RWPE2 (cell line): Measurements from ENCODE around the gene HYAL2.

Experiments used
- ATAC-seq: fragments of 200-7000 bp; cut with Tn5 transposase; 3 replicates; pipeline ENCODE4 v1.9.1; 2021; ENCODE audit warnings: low read depth
- DNase-seq: peaks from one replicate; pipeline ENCODE4 v3.0.0-alpha.2; 2020; ENCODE audit warnings: low spot score
- H3K27ac ChIP-seq: fragments of 450-650 bp; 2 replicates; pipeline ENCODE4 v1.5.1; 2017; ENCODE audit warnings: mild to moderate bottlenecking; ENCODE audit not compliant: poor library complexity, severe bottlenecking
- H3K27me3 ChIP-seq: fragments of 250-450 bp; sonication (Bioruptor Pico); 2 replicates; pipeline ENCODE4 v1.5.1; 2021; ENCODE audit warnings: mild to moderate bottlenecking, moderate library complexity; ENCODE audit not compliant: insufficient read depth, poor library complexity, severe bottlenecking
- H3K36me3 ChIP-seq: fragments of 250-450 bp; sonication (Bioruptor Pico); 2 replicates; pipeline ENCODE4 v1.5.1; 2020; ENCODE audit warnings: low read depth, mild to moderate bottlenecking, moderate library complexity
- H3K4me1 ChIP-seq: fragments of 250-450 bp; sonication (Bioruptor Pico); 2 replicates; pipeline ENCODE4 v1.5.1; 2021; ENCODE audit warnings: mild to moderate bottlenecking, moderate library complexity; ENCODE audit not compliant: insufficient read depth, poor library complexity, severe bottlenecking
- H3K4me3 ChIP-seq: fragments of 250-450 bp; sonication (Bioruptor Pico); 2 replicates; pipeline ENCODE4 v1.5.1; 2021; ENCODE audit warnings: mild to moderate bottlenecking, moderate library complexity; ENCODE audit not compliant: severe bottlenecking
- H3K9me3 ChIP-seq: fragments of 250-450 bp; sonication (Bioruptor Pico); 2 replicates; pipeline ENCODE4 v1.5.1; 2021; ENCODE audit warnings: mild to moderate bottlenecking, moderate library complexity; ENCODE audit not compliant: severe bottlenecking
- CTCF ChIP-seq: fragments of 450-650 bp; IDR thresholded peaks from one replicate; pipeline ENCODE4 v1.5.1; 2017; ENCODE audit warnings: mild to moderate bottlenecking, moderate library complexity; ENCODE audit not compliant: poor library complexity, severe bottlenecking

Gene HYAL2

GRCh38 chr3:50341996-50342650, 19.6 kb upstream of the HYAL2 start:
- Histone ChIP-seq H3K36me3 (no peaks in the 10 kb centered on the region), H3K4me3 (no peak overlapping the region), H3K27me3 (no peaks in the 10 kb centered on the region), H3K27ac (no peak overlapping the region), H3K9me3 (no peaks in the 10 kb centered on the region), H3K4me1 (peaks cover 8% of the 10 kb centered on the region)
- ATAC-seq = no peak
- no peak for DNase-seq
- TF ChIP-seq CTCF = no peak

- Histone ChIP-seq H3K4me3 (no peak overlapping the region), H3K27ac (peak overlapping the region; percentile 17), H3K36me3 (no peaks in the 10 kb centered on the region), H3K27me3 (no peaks in the 10 kb centered on the region), H3K4me1 (peaks cover 8% of the 10 kb centered on the region), H3K9me3 (no peaks in the 10 kb centered on the region)
- ATAC-seq = no peak
- DNase-seq = no peak
- no peak for TF ChIP-seq CTCF
Observed at GRCh38 chr3:50341537-50341936, 19.0 kb upstream of the HYAL2 start.

- peak within 1 kb of the TSS; percentile 39 for H3K4me3 ChIP-seq
- no peaks in the 10 kb centered on the region for H3K27me3 ChIP-seq
- H3K27ac ChIP-seq = peak within 1 kb of the TSS; percentile 17
- H3K4me1 ChIP-seq = peaks cover 10% of the 10 kb centered on the region
- peaks cover 8% of the 10 kb centered on the region for H3K36me3 ChIP-seq
- peak; percentile 37 for ATAC-seq
- DNase-seq = no peak
- TF ChIP-seq CTCF = no peak
- H3K9me3 ChIP-seq = no peaks in the 10 kb centered on the region
Observed at GRCh38 chr3:50340448-50341329, 18.1 kb upstream of the HYAL2 start, which contains the start of gene RASSF1. Gene RASSF1, minus strand, starts transcription at chr3:50340836. Its CDS starts 31 bp downstream, at chr3:50340805.

GRCh38 chr3:50340147-50340447, 17.6 kb upstream of the HYAL2 start:
- Histone ChIP-seq H3K4me3 (peak overlapping the region; percentile 39), H3K9me3 (no peaks in the 10 kb centered on the region), H3K4me1 (peaks cover 15% of the 10 kb centered on the region), H3K27me3 (no peaks in the 10 kb centered on the region), H3K27ac (peak overlapping the region; percentile 17), H3K36me3 (peaks cover 14% of the 10 kb centered on the region)
- no peak for ATAC-seq
- TF ChIP-seq CTCF = no peak
- no peak for DNase-seq
